HepG2 (cell line): ENCODE measurements around the gene ATP5MC2. TPM values are rescaled to one million over a fixed set of nuclear protein-coding genes. Genes with fewer than 3 reads are reported as not detected.

ENCODE experiments used
- ARID5B ChIP-seq: IDR thresholded peaks from 2 replicates; pipeline ENCODE4 v1.4.0; 2020; ENCODE audit warnings: mild to moderate bottlenecking, missing genetic modification reagents
- GTF3A ChIP-seq: sonication (generic); formaldehyde crosslinking; conservative IDR thresholded peaks from 2 replicates; pipeline ENCODE4 v1.4.0; 2020; ENCODE audit warnings: mild to moderate bottlenecking, missing genetic modification reagents
- HOXA3 ChIP-seq: sonication (generic); formaldehyde crosslinking; IDR thresholded peaks from 2 replicates; pipeline ENCODE4 v1.5.0; 2020; ENCODE audit warnings: missing genetic modification reagents
- HOXA7 ChIP-seq: sonication (generic); formaldehyde crosslinking; IDR thresholded peaks from 2 replicates; pipeline ENCODE4 v1.8.1; 2022; ENCODE audit warnings: mild to moderate bottlenecking, missing genetic modification reagents, moderate library complexity
- IKZF1 ChIP-seq: fragments of 450-650 bp; IDR thresholded peaks from 2 replicates; pipeline ENCODE4 v1.7.1; 2016
- MTF2 ChIP-seq: sonication (generic); formaldehyde crosslinking; IDR thresholded peaks from 2 replicates; pipeline ENCODE4 v1.5.0; 2020; ENCODE audit warnings: missing genetic modification reagents, borderline replicate concordance
- PHF21A ChIP-seq: sonication (generic); formaldehyde crosslinking; IDR thresholded peaks from 2 replicates; pipeline ENCODE4 v1.5.0; 2020; ENCODE audit warnings: mild to moderate bottlenecking, missing genetic modification reagents
- SIX1 ChIP-seq: sonication (generic); formaldehyde crosslinking; IDR thresholded peaks from 2 replicates; pipeline ENCODE4 v1.4.0; 2020; ENCODE audit warnings: missing genetic modification reagents, borderline replicate concordance
- ZIK1 ChIP-seq: sonication (generic); formaldehyde crosslinking; IDR thresholded peaks from 2 replicates; pipeline ENCODE4 v1.5.0; 2020; ENCODE audit warnings: mild to moderate bottlenecking, low read depth, missing genetic modification reagents, borderline replicate concordance
- ZNF431 ChIP-seq: sonication (generic); formaldehyde crosslinking; IDR thresholded peaks from 2 replicates; pipeline ENCODE4 v1.9.0; 2022; ENCODE audit warnings: missing genetic modification reagents, low read depth, mild to moderate bottlenecking, borderline replicate concordance
- ZNF557 ChIP-seq: sonication (generic); formaldehyde crosslinking; IDR thresholded peaks from 2 replicates; pipeline ENCODE4 v1.4.0; 2020; ENCODE audit warnings: missing genetic modification reagents
- ZNF691 ChIP-seq: sonication (generic); formaldehyde crosslinking; IDR thresholded peaks from 2 replicates; pipeline ENCODE4 v1.4.0; 2020; ENCODE audit warnings: missing genetic modification reagents, low read depth, mild to moderate bottlenecking, borderline replicate concordance
- ZNF7 ChIP-seq: IDR thresholded peaks from 2 replicates; pipeline ENCODE4 v1.6.1; 2016; ENCODE audit warnings: missing biosample characterization, missing genetic modification reagents
- ZNF766 ChIP-seq: sonication (generic); formaldehyde crosslinking; IDR thresholded peaks from 2 replicates; pipeline ENCODE4 v1.5.0; 2020; ENCODE audit warnings: missing genetic modification reagents, borderline replicate concordance
- ZNF816 ChIP-seq: sonication (generic); formaldehyde crosslinking; IDR thresholded peaks from 2 replicates; pipeline ENCODE4 v1.8.0; 2022; ENCODE audit warnings: missing genetic modification reagents, mild to moderate bottlenecking, borderline replicate concordance
- ZNF879 ChIP-seq: sonication (generic); formaldehyde crosslinking; IDR thresholded peaks from 2 replicates; pipeline ENCODE4 v1.8.1; 2023; ENCODE audit warnings: missing genetic modification reagents
- polyA plus RNA-seq, 8 experiments: library from polyadenylated mRNA; depleted of rRNA in 3 of 8; stranded (reverse) in 7 of 8; unstranded in 1 of 8; fragments of >200 nt; fragmentation: Illumina TruSeq in 4 of 8; extraction: Trizol in 4 of 8; gene quantifications; 2 replicates each; pipeline versions ENCODE4 v1.2.1 to v1.2.3, GENCODE V29; 2011 to 2016; ENCODE audit warnings: low read depth in 4 of 8, missing spikeins in 1 of 8, mixed read lengths in 1 of 8; ENCODE audit not compliant: insufficient read depth in 1 of 8
- total RNA-seq, 5 experiments: library from RNA; depleted of rRNA; stranded (reverse); fragments of >200 nt; fragmentation: Illumina TruSeq; extraction: Trizol; gene quantifications; 2 replicates each; pipeline ENCODE4 v1.2.3, GENCODE V29; 2016; ENCODE audit warnings: low read depth in 1 of 5
- TF ChIP-seq, protein P1 (sequence below): sonication (generic); formaldehyde crosslinking; IDR thresholded peaks from 2 replicates; pipeline ENCODE4 v1.5.0; 2020; ENCODE audit warnings: missing genetic modification reagents
- TF ChIP-seq, protein P2 (sequence below), 2 experiments: sonication (generic) in 1 of 2; formaldehyde crosslinking in 1 of 2; IDR thresholded peaks; 2 replicates each; pipeline versions ENCODE4 v1.4.0 to v1.6.1; 2016 to 2020; ENCODE audit warnings: borderline replicate concordance in 1 of 2, low read depth in 1 of 2, mild to moderate bottlenecking in 1 of 2, missing genetic modification reagents in 1 of 2

The ATP5MC2 gene
- total and polyA plus RNA-seq, 2 of the 13 experiments (the other 11 are each of a cell fraction or from before 2014, with no cell fraction given): 230 to 257 TPM

DNA sequence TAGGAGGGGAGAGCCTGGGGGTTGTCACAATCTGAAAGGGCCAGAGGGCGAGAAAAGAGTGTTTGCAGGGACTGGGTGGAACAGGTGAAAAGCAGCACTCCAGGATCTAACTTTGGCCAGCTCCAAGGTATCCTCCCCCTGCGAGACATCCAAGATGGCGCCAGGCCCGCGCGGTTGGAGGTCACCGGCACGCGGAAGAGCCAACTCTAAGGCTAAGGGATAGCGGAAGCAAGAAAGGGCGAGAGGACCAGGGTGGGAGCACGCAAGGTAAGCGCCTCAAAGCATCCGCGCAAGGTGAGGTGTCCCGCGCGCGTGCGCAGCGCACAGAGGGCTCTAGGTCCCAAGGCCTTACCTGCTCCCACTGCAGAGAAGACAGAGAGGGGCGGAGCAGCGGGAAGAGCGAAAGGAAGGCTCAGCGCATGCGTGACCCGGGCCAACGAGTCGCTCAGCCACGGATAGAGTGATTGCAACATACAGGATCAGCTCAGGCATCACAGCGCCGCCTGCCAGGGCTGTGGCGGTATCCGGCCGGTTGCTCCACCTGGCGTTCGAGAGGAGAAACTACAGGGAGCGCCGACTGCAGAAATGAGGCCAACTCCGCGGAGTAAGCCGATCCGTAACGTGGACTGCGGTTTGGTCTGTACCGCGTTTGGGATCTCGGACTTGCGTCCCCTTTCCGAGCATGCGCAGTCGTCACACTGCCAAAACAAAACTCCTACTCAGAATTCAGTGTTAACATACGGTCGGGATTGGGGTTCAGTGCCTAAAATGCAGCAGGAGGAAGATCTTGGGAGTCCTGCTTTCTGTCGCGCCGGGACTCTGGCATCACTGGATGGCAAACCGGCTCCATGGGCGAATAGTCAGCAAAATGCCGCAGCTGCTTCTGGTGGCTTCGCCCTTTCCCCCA, at the start of gene ATP5MC2 (continued):
- peak; percentile 87; the same call in 1 of the 2 replicates for TF ChIP-seq HOXA7 (CRISPR knock-in tag)
- peak; percentile 34; the same call in 1 of the 2 replicates for TF ChIP-seq ZNF816 (CRISPR knock-in tag)
- TF ChIP-seq, protein P1, sequence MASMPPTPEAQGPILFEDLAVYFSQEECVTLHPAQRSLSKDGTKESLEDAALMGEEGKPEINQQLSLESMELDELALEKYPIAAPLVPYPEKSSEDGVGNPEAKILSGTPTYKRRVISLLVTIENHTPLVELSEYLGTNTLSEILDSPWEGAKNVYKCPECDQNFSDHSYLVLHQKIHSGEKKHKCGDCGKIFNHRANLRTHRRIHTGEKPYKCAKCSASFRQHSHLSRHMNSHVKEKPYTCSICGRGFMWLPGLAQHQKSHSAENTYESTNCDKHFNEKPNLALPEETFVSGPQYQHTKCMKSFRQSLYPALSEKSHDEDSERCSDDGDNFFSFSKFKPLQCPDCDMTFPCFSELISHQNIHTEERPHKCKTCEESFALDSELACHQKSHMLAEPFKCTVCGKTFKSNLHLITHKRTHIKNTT (CRISPR knock-in tag): no peak
- TF ChIP-seq ARID5B (CRISPR knock-in tag): peak; percentile 87
- peak; percentile 90 for TF ChIP-seq HOXA3 (CRISPR knock-in tag)
- TF ChIP-seq ZNF766 (CRISPR knock-in tag): peak; percentile 81; the same call in 1 of the 2 replicates
- TF ChIP-seq ZNF557 (CRISPR knock-in tag): no peak
- peak; percentile 91 for TF ChIP-seq ZNF879 (CRISPR knock-in tag)
- TF ChIP-seq, protein P2, sequence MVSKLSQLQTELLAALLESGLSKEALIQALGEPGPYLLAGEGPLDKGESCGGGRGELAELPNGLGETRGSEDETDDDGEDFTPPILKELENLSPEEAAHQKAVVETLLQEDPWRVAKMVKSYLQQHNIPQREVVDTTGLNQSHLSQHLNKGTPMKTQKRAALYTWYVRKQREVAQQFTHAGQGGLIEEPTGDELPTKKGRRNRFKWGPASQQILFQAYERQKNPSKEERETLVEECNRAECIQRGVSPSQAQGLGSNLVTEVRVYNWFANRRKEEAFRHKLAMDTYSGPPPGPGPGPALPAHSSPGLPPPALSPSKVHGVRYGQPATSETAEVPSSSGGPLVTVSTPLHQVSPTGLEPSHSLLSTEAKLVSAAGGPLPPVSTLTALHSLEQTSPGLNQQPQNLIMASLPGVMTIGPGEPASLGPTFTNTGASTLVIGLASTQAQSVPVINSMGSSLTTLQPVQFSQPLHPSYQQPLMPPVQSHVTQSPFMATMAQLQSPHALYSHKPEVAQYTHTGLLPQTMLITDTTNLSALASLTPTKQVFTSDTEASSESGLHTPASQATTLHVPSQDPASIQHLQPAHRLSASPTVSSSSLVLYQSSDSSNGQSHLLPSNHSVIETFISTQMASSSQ (IDR thresholded peaks at IDR 0.05; ENCODE audit: low read depth): no peak
- TF ChIP-seq, protein P2 (CRISPR knock-in tag; IDR thresholded peaks at IDR 0.05; ENCODE audit: borderline replicate concordance): peak; percentile 84; the same call in 1 of the 2 replicates
- TF ChIP-seq PHF21A (CRISPR knock-in tag): peak; percentile 90
- TF ChIP-seq SIX1 (CRISPR knock-in tag): peak; percentile 54; the same call in 1 of the 2 replicates
- TF ChIP-seq GTF3A (CRISPR knock-in tag): no peak; the same call in 1 of the 2 replicates
- peak; percentile 63 for TF ChIP-seq ZNF431 (CRISPR knock-in tag)
- TF ChIP-seq ZNF7: peak; percentile 32; the same call in 1 of the 2 replicates
- TF ChIP-seq MTF2 (CRISPR knock-in tag): no peak
- no peak for TF ChIP-seq IKZF1
- peak; percentile 87 for TF ChIP-seq ZNF691 (CRISPR knock-in tag)
- no peak for TF ChIP-seq ZIK1 (CRISPR knock-in tag)
